Activated T-helper 1 cell treated with anti-CD3 and anti-CD28 coated beads, Interleukin-2, amount 50 U/mL, for 16 hours (primary cell): ENCODE data around the gene PAX6.
"Not testable (repeated sequence)": the region's sequence is repeated elsewhere in the genome, so short reads cannot be mapped to it uniquely, and the experiment has no call there.

ENCODE experiments used
- DNase-seq, 2 donors: peaks; one replicate each; pipeline ENCODE4 v3.0.0-alpha.2; 2020; ENCODE audit warnings: low read depth in 1 of 2, low spot score in 1 of 2

Gene PAX6

GRCh38 chr11:31770011-31770700 is 41.0 kb downstream of the PAX6 start:
- no peak for DNase-seq

- no peak for DNase-seq
These were observed 42.1 kb downstream of the PAX6 start for GRCh38 chr11:31768749-31769640.

GRCh38 chr11:31767685-31768084 is 43.4 kb downstream of the PAX6 start:
- DNase-seq, result no peak

- DNase-seq, result no peak
These were observed 44.1 kb downstream of the PAX6 start for GRCh38 chr11:31767066-31767465.

- DNase-seq, result no peak
These were observed 46.4 kb downstream of the PAX6 start for GRCh38 chr11:31764766-31765165.

- DNase-seq, result no peak
These were observed 46.9 kb downstream of the PAX6 start for GRCh38 chr11:31764261-31764660.

- no peak for DNase-seq
These were observed 47.8 kb downstream of the PAX6 start for GRCh38 chr11:31763296-31763695.

GRCh38 chr11:31761636-31762035 is 49.5 kb downstream of the PAX6 start:
- DNase-seq, result no peak

- DNase-seq, result no peak
These were observed 53.8 kb downstream of the PAX6 start for GRCh38 chr11:31757260-31757835.

- DNase-seq, result no peak
These were observed 63.5 kb downstream of the PAX6 start for GRCh38 chr11:31747581-31747980.

- not testable (repeated sequence) for DNase-seq
These were observed 70.3 kb downstream of the PAX6 start for GRCh38 chr11:31740731-31741368.

GRCh38 chr11:31740131-31740530 is 71.0 kb downstream of the PAX6 start:
- no peak for DNase-seq
